T-helper 2 cell treated with Interferon-gamma antibody and Interleukin-4, amounts not matched to agents 5 μg/mL and 100 μg/mL, for 36 hours (primary cell): ENCODE results near the gene FRMPD2.

Source experiments
- DNase-seq: peaks from one replicate; pipeline ENCODE4 v3.0.0; 2021; ENCODE audit warnings: low spot score
- H3K27ac Mint-ChIP-seq: one replicate; pipeline ENCODE4 v1.8.0; 2021; ENCODE audit warnings: mild to moderate bottlenecking, mixed read lengths
- H3K27me3 Mint-ChIP-seq: one replicate; pipeline ENCODE4 v1.8.0; 2021; ENCODE audit warnings: low read depth, mixed read lengths
- H3K36me3 Mint-ChIP-seq: one replicate; pipeline ENCODE4 v1.8.0; 2021; ENCODE audit warnings: low read depth, mixed read lengths
- H3K4me1 Mint-ChIP-seq: one replicate; pipeline ENCODE4 v1.8.0; 2021; ENCODE audit warnings: low read depth, mixed read lengths
- H3K4me3 Mint-ChIP-seq: one replicate; pipeline ENCODE4 v1.8.0; 2022; ENCODE audit warnings: mild to moderate bottlenecking, moderate library complexity, mixed read lengths
- H3K9me3 Mint-ChIP-seq: one replicate; pipeline ENCODE4 v1.8.0; 2021; ENCODE audit warnings: mixed read lengths

The FRMPD2 gene

GRCh38 chr10:48274636-48275035 lies at the start of gene FRMPD2:
TSS of gene FRMPD2 (minus strand) at chr10:48274696. CDS start at chr10:48274567, 129 bp downstream.
- H3K27me3 Mint-ChIP-seq: peaks cover 3% of the 10 kb centered on the region
- no peak within 1 kb of the TSS for H3K4me3 Mint-ChIP-seq
- H3K9me3 Mint-ChIP-seq: no peaks in the 10 kb centered on the region
- no peak for DNase-seq
- peaks cover 10% of the 10 kb centered on the region for H3K4me1 Mint-ChIP-seq
- no peaks in the 10 kb centered on the region for H3K36me3 Mint-ChIP-seq
- no peak within 1 kb of the TSS for H3K27ac Mint-ChIP-seq

- DNase-seq: no peak
- H3K4me1 Mint-ChIP-seq: peaks cover 8% of the 10 kb centered on the region
- H3K27ac Mint-ChIP-seq: no peak overlapping the region
- H3K36me3 Mint-ChIP-seq: peaks cover 6% of the 10 kb centered on the region
- H3K9me3 Mint-ChIP-seq: no peaks in the 10 kb centered on the region
- H3K27me3 Mint-ChIP-seq: no peaks in the 10 kb centered on the region
- no peak overlapping the region for H3K4me3 Mint-ChIP-seq
These were observed 47.5 kb upstream of the FRMPD2 start for GRCh38 chr10:48322017-48322416.

DNA sequence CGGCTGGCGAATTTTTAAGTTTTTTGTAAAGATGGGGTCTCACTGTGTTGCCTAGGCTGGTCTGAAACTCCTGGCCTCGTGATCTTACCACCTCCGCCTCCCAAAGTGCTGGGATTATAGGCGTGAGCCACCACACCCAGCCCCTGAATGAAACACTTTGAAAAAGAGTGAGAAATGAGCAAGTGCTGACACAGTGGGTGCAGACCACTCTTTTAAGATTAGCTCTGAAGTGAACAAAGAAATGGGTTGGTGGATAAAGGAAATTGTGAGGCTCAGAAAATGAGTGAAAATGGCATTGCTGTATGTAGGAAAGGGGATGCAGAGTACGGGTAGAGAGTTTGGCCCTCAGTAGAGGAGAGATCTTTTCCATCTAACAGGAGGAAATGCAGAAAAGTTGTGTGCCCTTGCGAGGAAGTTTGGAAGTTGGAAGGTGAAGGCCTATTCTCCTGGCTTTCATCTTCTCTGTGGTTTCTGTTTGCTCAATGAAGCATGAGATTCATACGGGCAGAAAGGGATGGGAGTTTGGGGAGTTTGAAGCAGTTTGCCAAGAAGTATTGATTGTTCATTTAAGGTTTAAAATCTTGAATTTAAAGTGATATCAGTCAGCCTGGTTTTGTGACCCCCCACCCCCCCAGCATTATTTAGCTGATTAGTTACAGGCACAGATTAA lies 43.0 kb upstream of the FRMPD2 start:
- no peak for DNase-seq
- Mint-ChIP-seq H3K36me3 (peaks cover 5% of the 10 kb centered on the region), H3K27ac (no peak overlapping the region), H3K9me3 (no peaks in the 10 kb centered on the region), H3K4me3 (no peak overlapping the region), H3K27me3 (no peaks in the 10 kb centered on the region), H3K4me1 (peaks cover 3% of the 10 kb centered on the region)

GRCh38 chr10:48316236-48316635 lies 41.7 kb upstream of the FRMPD2 start:
- no peak overlapping the region for H3K4me3 Mint-ChIP-seq
- H3K27ac Mint-ChIP-seq: no peak overlapping the region
- H3K27me3 Mint-ChIP-seq: no peaks in the 10 kb centered on the region
- H3K36me3 Mint-ChIP-seq: peaks cover 5% of the 10 kb centered on the region
- no peak for DNase-seq
- peaks cover 13% of the 10 kb centered on the region for H3K4me1 Mint-ChIP-seq
- no peaks in the 10 kb centered on the region for H3K9me3 Mint-ChIP-seq

DNA sequence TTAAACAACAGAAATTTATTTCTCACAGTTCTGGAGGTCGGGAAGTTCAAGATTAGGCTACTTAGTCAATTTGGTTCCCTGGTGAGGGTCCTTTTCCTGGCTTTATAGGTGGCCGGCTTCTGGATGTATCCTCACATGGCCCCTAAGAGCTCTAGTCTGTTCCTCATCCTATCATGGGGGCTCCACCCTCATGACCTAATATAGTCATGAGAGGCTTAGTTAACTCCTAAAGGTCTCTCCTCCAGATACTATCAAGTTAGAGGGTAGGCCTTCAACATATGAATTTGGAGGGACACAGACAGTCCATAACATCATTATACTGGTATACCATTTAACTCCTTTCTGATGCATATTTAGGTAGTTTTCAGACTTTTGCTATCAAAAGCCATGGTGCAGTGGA lies 39.6 kb upstream of the FRMPD2 start:
- H3K27me3 Mint-ChIP-seq: no peaks in the 10 kb centered on the region
- peaks cover 2% of the 10 kb centered on the region for H3K36me3 Mint-ChIP-seq
- no peak overlapping the region for H3K4me3 Mint-ChIP-seq
- no peak overlapping the region for H3K27ac Mint-ChIP-seq
- DNase-seq: no peak
- peaks cover 23% of the 10 kb centered on the region for H3K4me1 Mint-ChIP-seq
- no peaks in the 10 kb centered on the region for H3K9me3 Mint-ChIP-seq

DNA sequence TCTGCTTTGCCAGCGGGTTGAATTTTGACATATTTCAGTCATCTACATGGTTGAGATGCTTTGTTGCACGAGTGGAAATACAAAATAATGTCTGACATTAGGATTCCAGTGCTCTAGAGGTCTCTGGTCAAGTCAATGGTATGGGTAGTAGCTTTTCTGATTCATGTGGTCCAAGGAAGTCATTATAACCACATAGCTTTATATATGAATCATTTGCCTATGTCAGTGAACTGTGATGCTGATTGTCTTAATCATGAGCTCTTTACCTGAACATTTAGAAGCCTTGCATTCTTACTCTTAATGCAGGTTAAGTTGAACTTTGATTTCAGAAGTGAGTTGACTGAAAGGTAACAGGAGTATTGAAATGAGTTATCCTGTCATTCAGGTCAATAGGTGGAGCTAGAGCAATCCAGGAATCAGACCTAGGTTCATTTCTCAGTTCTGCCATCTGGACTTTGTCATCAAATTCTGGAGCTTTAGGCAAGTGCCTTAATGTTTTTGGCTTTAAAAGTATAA lies 35.3 kb upstream of the FRMPD2 start:
- DNase-seq: no peak
- H3K36me3 Mint-ChIP-seq: peaks cover 4% of the 10 kb centered on the region
- no peak overlapping the region for H3K4me3 Mint-ChIP-seq
- no peaks in the 10 kb centered on the region for H3K27me3 Mint-ChIP-seq
- peaks cover 38% of the 10 kb centered on the region for H3K4me1 Mint-ChIP-seq
- H3K27ac Mint-ChIP-seq: no peak overlapping the region
- H3K9me3 Mint-ChIP-seq: no peaks in the 10 kb centered on the region

GRCh38 chr10:48307711-48308018 lies 33.2 kb upstream of the FRMPD2 start:
- no peak for DNase-seq
- peak overlapping the region; percentile 85 for H3K4me3 Mint-ChIP-seq
- peaks cover 37% of the 10 kb centered on the region for H3K4me1 Mint-ChIP-seq
- H3K27me3 Mint-ChIP-seq: no peaks in the 10 kb centered on the region
- peak overlapping the region; percentile 69 for H3K27ac Mint-ChIP-seq
- peaks cover 4% of the 10 kb centered on the region for H3K36me3 Mint-ChIP-seq
- no peaks in the 10 kb centered on the region for H3K9me3 Mint-ChIP-seq

DNA sequence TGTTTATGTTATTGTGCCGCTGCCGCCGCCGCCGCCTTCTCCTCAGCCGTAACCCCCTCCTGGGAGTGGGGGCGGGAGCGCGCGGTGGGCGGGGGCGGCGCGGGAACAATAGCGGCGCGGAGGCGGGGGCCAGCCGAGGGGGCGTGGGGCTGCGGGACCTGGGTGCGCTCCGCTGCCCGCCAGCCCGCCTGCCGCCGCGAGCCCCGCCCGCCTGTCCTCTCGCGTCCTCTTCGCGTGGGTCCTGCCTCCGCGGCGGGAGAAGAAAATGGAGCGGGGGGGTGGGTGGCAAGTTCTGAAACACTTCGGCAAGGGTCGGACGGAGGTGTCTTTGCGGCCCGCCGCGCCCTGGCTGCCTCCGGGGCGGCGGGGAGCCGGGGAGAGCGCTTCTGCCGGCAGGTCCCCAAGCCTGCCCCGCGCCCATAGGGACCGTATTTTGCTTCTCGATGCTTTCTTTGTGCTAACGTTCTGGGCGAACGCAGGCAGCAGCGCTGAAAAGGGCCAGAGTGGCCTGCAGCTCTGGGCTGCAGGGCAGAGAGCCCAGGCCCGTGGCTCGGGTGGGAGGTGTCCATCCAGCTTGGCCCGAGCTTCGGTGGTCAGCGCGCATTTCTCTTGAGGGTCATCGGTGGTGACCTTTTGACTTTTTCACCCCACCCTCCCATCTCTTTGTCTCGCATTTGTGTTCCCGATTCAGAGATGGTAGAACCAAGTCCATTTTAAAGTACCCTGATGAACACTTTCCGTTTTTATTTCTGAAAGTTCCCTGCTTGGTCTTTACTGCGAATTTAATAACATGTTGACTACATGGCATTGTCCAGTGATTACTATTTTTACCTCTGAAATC lies 32.6 kb upstream of the FRMPD2 start:
- Mint-ChIP-seq H3K4me1 (peaks cover 33% of the 10 kb centered on the region), H3K4me3 (peak overlapping the region; percentile 85), H3K36me3 (peaks cover 2% of the 10 kb centered on the region), H3K27me3 (no peaks in the 10 kb centered on the region), H3K9me3 (no peaks in the 10 kb centered on the region), H3K27ac (peak overlapping the region; percentile 69)
- peak; percentile 60 for DNase-seq

GRCh38 chr10:48306265-48306869 lies 31.9 kb upstream of the FRMPD2 start, which contains the start of gene MAPK8:
TSS of gene MAPK8 (plus strand) at chr10:48306677. CDS start at chr10:48401661, 94,984 bp downstream.
- Mint-ChIP-seq H3K9me3 (no peaks in the 10 kb centered on the region), H3K36me3 (peaks cover 2% of the 10 kb centered on the region), H3K27ac (peak within 1 kb of the TSS; percentile 71), H3K4me1 (peaks cover 30% of the 10 kb centered on the region), H3K4me3 (peak within 1 kb of the TSS; percentile 85), H3K27me3 (no peaks in the 10 kb centered on the region)
- peak; percentile 91 for DNase-seq

- Mint-ChIP-seq H3K36me3 (peaks cover 2% of the 10 kb centered on the region), H3K27ac (peak overlapping the region; percentile 49), H3K9me3 (no peaks in the 10 kb centered on the region), H3K27me3 (peaks cover 1% of the 10 kb centered on the region), H3K4me3 (peak overlapping the region; percentile 63), H3K4me1 (peaks cover 30% of the 10 kb centered on the region)
- DNase-seq: no peak
These were observed 31.4 kb upstream of the FRMPD2 start for GRCh38 chr10:48305905-48306264.

- H3K27ac Mint-ChIP-seq: no peak overlapping the region
- no peaks in the 10 kb centered on the region for H3K36me3 Mint-ChIP-seq
- peaks cover 10% of the 10 kb centered on the region for H3K27me3 Mint-ChIP-seq
- peaks cover 15% of the 10 kb centered on the region for H3K4me1 Mint-ChIP-seq
- no peak for DNase-seq
- H3K9me3 Mint-ChIP-seq: no peaks in the 10 kb centered on the region
- no peak overlapping the region for H3K4me3 Mint-ChIP-seq
These were observed 28.3 kb upstream of the FRMPD2 start for GRCh38 chr10:48302515-48303476.

- Mint-ChIP-seq H3K27me3 (peaks cover 10% of the 10 kb centered on the region), H3K27ac (no peak overlapping the region), H3K4me1 (peaks cover 7% of the 10 kb centered on the region), H3K9me3 (no peaks in the 10 kb centered on the region), H3K4me3 (no peak overlapping the region), H3K36me3 (no peaks in the 10 kb centered on the region)
- DNase-seq: no peak
These were observed 26.1 kb upstream of the FRMPD2 start for GRCh38 chr10:48300556-48300955.

DNA sequence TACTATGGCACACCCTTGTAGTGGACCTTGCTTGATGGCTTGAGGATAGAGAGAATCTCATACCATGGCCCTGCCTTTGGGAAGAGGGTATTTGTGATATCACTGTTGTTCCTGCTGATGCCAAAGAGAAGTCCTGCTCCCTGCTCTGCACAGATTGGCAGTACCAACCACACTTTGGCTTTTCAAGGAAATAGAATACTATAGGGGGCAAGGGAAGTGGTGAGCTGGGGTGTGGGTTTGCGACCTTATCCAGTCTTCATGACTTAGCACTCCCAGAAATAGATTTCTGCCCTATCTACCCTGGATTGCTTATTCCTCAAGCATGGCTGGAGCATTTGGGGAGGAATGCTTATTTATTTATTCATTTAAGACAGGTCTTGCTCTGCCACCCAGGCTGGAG lies 25.2 kb upstream of the FRMPD2 start:
- Mint-ChIP-seq H3K4me3 (no peak overlapping the region), H3K27me3 (peaks cover 10% of the 10 kb centered on the region), H3K9me3 (no peaks in the 10 kb centered on the region), H3K27ac (no peak overlapping the region), H3K36me3 (no peaks in the 10 kb centered on the region), H3K4me1 (peaks cover 5% of the 10 kb centered on the region)
- DNase-seq: no peak
